Astrocyte (in vitro differentiated cells and primary cell): Measurements from ENCODE around the gene WDR33. TPM values are rescaled to one million over a fixed set of nuclear protein-coding genes. Genes with fewer than 3 reads are reported as not detected.

Source experiments
- DNase-seq: peaks from one replicate; pipeline ENCODE4 v3.0.0-alpha.2; 2010; ENCODE audit warnings: low read depth
- FAIRE-seq: peaks from 2 replicates; lab custom pipeline; 2011; peaks lifted over from hg19 to GRCh38; lab: Jason Lieb, UNC
- H2AFZ ChIP-seq: 2 replicates; pipeline ENCODE4 v1.6.0; 2012; ENCODE audit warnings: low read depth, low read length, inconsistent platforms
- H3K27ac ChIP-seq: 2 replicates; pipeline ENCODE4 v1.5.1; 2011; ENCODE audit warnings: low read depth, low read length, inconsistent platforms
- H3K27me3 ChIP-seq: 2 replicates; pipeline ENCODE4 v1.6.0; 2011; ENCODE audit warnings: low read length, inconsistent platforms; ENCODE audit not compliant: insufficient read depth
- H3K36me3 ChIP-seq: 2 replicates; pipeline ENCODE4 v1.5.1; 2011; ENCODE audit warnings: low read length, inconsistent platforms; ENCODE audit not compliant: insufficient read depth
- H3K4me1 ChIP-seq: 2 replicates; pipeline ENCODE4 v1.5.1; 2011; ENCODE audit warnings: low read length, inconsistent platforms; ENCODE audit not compliant: insufficient read depth
- H3K4me2 ChIP-seq: 2 replicates; pipeline ENCODE4 v1.6.0; 2012; ENCODE audit warnings: low read length, inconsistent platforms
- H3K4me3 ChIP-seq: 2 replicates; pipeline ENCODE4 v1.5.1; 2011; ENCODE audit warnings: low read depth, mild to moderate bottlenecking, low read length, inconsistent platforms; ENCODE audit not compliant: insufficient read depth
- H3K79me2 ChIP-seq: 2 replicates; pipeline ENCODE4 v1.6.0; 2012; ENCODE audit warnings: mild to moderate bottlenecking, low read length, inconsistent platforms; ENCODE audit not compliant: insufficient read depth
- H3K9ac ChIP-seq: 2 replicates; pipeline ENCODE4 v1.6.0; 2012; ENCODE audit warnings: mild to moderate bottlenecking, low read length, inconsistent platforms
- H3K9me3 ChIP-seq: 2 replicates; pipeline ENCODE4 v1.5.1; 2012; ENCODE audit warnings: low read depth, mild to moderate bottlenecking, low read length, inconsistent platforms; ENCODE audit not compliant: insufficient read depth
- H4K20me1 ChIP-seq: 2 replicates; pipeline ENCODE4 v1.6.0; 2012; ENCODE audit warnings: low read length, inconsistent platforms; ENCODE audit not compliant: insufficient read depth
- H3K27ac Mint-ChIP-seq: one replicate; pipeline ENCODE4 v1.8.0; 2021; ENCODE audit warnings: mild to moderate bottlenecking, mixed read lengths; ENCODE audit not compliant: unreplicated experiment
- H3K27me3 Mint-ChIP-seq: one replicate; pipeline ENCODE4 v1.8.0; 2021; ENCODE audit warnings: low read depth, mixed read lengths; ENCODE audit not compliant: unreplicated experiment
- H3K36me3 Mint-ChIP-seq: one replicate; pipeline ENCODE4 v1.8.0; 2021; ENCODE audit warnings: low read depth, mixed read lengths; ENCODE audit not compliant: unreplicated experiment
- H3K4me1 Mint-ChIP-seq: one replicate; pipeline ENCODE4 v1.8.0; 2021; ENCODE audit warnings: low read depth, mixed read lengths; ENCODE audit not compliant: unreplicated experiment
- H3K4me3 Mint-ChIP-seq: one replicate; pipeline ENCODE4 v1.8.0; 2021; ENCODE audit warnings: mild to moderate bottlenecking, moderate library complexity, mixed read lengths; ENCODE audit not compliant: unreplicated experiment
- H3K9me3 Mint-ChIP-seq: one replicate; pipeline ENCODE4 v1.8.0; 2021; ENCODE audit warnings: mild to moderate bottlenecking, mixed read lengths; ENCODE audit not compliant: unreplicated experiment
- CTCF ChIP-seq: IDR thresholded peaks from 2 replicates; pipeline ENCODE4 v1.5.1; 2011; ENCODE audit warnings: low read depth, mild to moderate bottlenecking, inconsistent platforms, low read length, moderate library complexity; ENCODE audit not compliant: insufficient read depth
- EZH2 ChIP-seq: IDR thresholded peaks from 2 replicates; pipeline ENCODE4 v1.6.1; 2012; ENCODE audit warnings: mild to moderate bottlenecking, low read length, inconsistent platforms; ENCODE audit not compliant: insufficient read depth
- total RNA-seq: library from RNA; stranded (reverse); gene quantifications from 2 replicates; pipeline ENCODE4 v1.2.1, GENCODE V29; 2021

The WDR33 gene
- total RNA-seq, 1 donor from 2014 or later, result 40.9 TPM

GRCh38 chr2:127769587-127769986 is 41.4 kb downstream of the WDR33 start:
- H3K27me3 ChIP-seq, result no peaks in the 10 kb centered on the region
- no peak overlapping the region for H3K4me3 Mint-ChIP-seq
- H3K4me2 ChIP-seq, result no peak overlapping the region
- H3K36me3 Mint-ChIP-seq, result peaks cover 5% of the 10 kb centered on the region
- H3K27ac Mint-ChIP-seq, result no peak overlapping the region
- no peaks in the 10 kb centered on the region for H3K27me3 Mint-ChIP-seq
- no peaks in the 10 kb centered on the region for H3K9me3 ChIP-seq
- H2AFZ ChIP-seq, result no peak overlapping the region
- H3K36me3 ChIP-seq, result peaks cover 17% of the 10 kb centered on the region
- H3K79me2 ChIP-seq, result peaks cover 46% of the 10 kb centered on the region
- no peak overlapping the region for H3K4me3 ChIP-seq
- H3K4me1 ChIP-seq, result peaks cover 13% of the 10 kb centered on the region
- H3K4me1 Mint-ChIP-seq, result peaks cover 12% of the 10 kb centered on the region
- no peak overlapping the region for H3K9ac ChIP-seq
- peaks cover 28% of the 10 kb centered on the region for H4K20me1 ChIP-seq
- no peaks in the 10 kb centered on the region for H3K9me3 Mint-ChIP-seq
- FAIRE-seq (no peak), DNase-seq (no peak)
- no peak overlapping the region for H3K27ac ChIP-seq
- TF ChIP-seq EZH2 (no peak), CTCF (no peak)

GRCh38 chr2:127768775-127769479 is 42.0 kb downstream of the WDR33 start:
- no peak overlapping the region for H3K4me3 Mint-ChIP-seq
- FAIRE-seq (no peak), DNase-seq (no peak)
- no peaks in the 10 kb centered on the region for H3K9me3 Mint-ChIP-seq
- Histone ChIP-seq H3K79me2 (peaks cover 41% of the 10 kb centered on the region), H4K20me1 (peaks cover 28% of the 10 kb centered on the region), H2AFZ (no peak overlapping the region), H3K9me3 (no peaks in the 10 kb centered on the region), H3K36me3 (peaks cover 20% of the 10 kb centered on the region), H3K4me1 (peaks cover 13% of the 10 kb centered on the region), H3K4me2 (no peak overlapping the region), H3K27me3 (no peaks in the 10 kb centered on the region), H3K9ac (no peak overlapping the region), H3K27ac (no peak overlapping the region), H3K4me3 (no peak overlapping the region)
- H3K27ac Mint-ChIP-seq, result no peak overlapping the region
- H3K36me3 Mint-ChIP-seq, result peaks cover 5% of the 10 kb centered on the region
- no peaks in the 10 kb centered on the region for H3K27me3 Mint-ChIP-seq
- TF ChIP-seq EZH2 (no peak), CTCF (no peak)
- H3K4me1 Mint-ChIP-seq, result peaks cover 16% of the 10 kb centered on the region

- Histone ChIP-seq H3K4me2 (no peak overlapping the region), H3K4me3 (no peak overlapping the region), H3K36me3 (peaks cover 36% of the 10 kb centered on the region), H3K27ac (no peak overlapping the region), H3K27me3 (no peaks in the 10 kb centered on the region), H3K4me1 (no peaks in the 10 kb centered on the region), H2AFZ (no peak overlapping the region), H3K9ac (no peak overlapping the region), H4K20me1 (peaks cover 12% of the 10 kb centered on the region), H3K79me2 (peaks cover 3% of the 10 kb centered on the region), H3K9me3 (no peaks in the 10 kb centered on the region)
- Mint-ChIP-seq H3K4me1 (peaks cover 20% of the 10 kb centered on the region), H3K9me3 (no peaks in the 10 kb centered on the region), H3K27ac (no peak overlapping the region), H3K4me3 (no peak overlapping the region), H3K36me3 (peaks cover 6% of the 10 kb centered on the region), H3K27me3 (no peaks in the 10 kb centered on the region)
- FAIRE-seq (no peak), DNase-seq (peak; percentile 35)
- TF ChIP-seq EZH2 (no peak), CTCF (no peak)
These were observed 47.2 kb downstream of the WDR33 start for GRCh38 chr2:127763776-127764175.
